ENCODE data around the gene LSM10.
A peak's percentile ranks its signal among the peaks of the same experiment; 100 is the strongest.

The LSM10 gene

DNA sequence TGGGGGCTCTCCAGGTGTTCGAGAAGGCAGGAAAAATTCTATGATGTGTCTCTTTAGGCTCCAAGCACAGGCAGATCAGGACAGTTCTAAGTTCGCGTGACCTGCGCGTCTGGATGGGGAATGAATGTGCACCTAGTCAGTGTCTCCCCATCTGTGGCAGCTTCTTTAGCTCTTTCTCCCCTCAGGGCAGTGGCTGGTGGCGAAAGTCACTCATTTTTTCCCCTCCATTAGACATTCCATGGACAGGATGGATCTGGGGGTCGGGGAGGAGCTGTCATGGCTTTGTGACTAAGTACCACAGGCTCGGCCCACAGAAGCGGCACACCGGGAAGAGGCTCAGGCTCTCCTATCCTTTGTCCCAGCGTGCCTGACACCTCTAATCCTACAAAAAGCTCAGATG, 43.2 kb downstream of the LSM10 start:
- DNase-seq (ENCODE audit: extremely low read depth in 1 of 2, low read depth in 1 of 2): no peak

DNA sequence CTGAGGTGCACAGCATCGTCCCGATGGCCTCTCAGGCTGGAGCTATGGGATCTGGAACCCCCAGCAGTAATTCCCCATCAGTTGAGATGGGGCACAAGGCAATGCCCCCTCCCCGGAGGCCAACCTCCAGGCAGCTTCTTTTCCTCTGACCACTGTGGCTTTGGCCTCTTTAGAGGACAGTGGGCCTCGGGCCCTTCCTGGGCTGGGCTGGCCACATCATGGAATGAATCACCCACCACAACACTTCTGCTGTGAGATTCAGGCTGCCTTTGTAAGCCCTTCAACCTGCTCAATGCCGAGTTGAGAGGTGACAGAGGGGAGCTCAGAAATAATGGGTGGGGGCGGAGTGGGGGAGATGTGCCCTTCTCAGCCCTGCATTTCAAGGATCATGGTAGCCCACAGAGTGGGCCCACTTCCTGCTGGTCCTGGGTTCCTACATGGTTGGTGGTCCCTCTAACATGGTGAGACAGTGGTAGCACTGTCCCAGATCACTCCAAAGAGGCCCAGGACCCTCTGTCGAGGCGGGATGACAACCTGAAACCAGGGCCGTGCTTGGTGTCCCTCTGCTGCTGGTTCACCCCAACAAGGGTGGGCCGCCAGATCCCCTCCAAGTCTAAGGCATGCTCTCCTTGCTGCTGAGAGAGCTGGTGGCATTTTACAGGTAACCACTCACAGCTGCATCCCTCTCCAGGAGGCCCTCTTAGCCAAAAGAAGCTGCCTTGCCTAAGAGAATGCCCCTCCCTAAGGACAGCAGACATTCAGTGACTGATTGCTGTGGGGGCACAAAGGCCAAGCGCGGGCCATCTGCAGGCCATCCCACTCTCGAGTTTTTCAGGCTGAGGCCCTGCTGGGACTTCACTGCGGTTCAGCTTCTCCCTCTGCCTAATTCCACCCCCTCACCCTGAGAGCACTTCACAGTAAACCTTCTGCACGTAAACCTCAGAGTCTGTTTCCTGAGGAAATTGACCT, 44.5 kb downstream of the LSM10 start:
- no peak for DNase-seq (ENCODE audit: extremely low read depth in 1 of 2, low read depth in 1 of 2)

DNA sequence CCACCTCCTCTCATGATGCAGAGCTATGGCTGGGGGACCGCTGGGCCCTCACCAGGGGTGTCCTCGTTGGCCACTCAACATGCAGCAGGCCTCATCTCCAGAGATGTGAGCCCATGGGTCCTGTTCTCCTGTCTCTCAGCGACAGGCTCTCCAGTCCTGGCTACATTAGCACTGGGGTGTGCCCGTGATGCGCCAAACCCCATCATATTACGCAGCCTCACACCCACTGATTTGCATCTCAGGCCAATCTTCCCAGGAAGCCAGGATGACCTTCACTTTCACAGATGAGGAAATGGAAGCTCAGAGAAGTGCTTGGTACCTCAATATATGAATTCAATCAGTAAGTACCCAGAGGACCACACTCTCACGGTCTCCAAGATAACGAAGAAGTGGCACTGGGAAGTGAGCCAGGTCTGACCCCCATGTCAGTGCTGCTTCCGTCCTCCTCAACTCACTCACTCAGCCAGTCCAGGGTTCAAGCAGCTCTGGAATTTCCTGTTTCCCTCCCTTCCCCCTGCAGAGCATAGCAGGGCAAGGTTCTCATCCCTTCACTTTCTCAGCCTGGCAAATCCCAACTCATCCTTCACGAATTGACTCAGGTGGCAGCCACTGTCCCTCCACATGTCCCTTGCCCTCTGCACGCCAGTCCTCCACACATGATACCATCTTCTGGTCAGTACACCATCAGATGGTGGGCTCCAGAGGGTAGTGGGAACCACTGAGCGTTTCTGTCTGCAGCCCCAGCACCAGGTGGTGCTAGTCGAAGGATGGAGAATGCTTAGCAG, 45.4 kb downstream of the LSM10 start:
- no peak for DNase-seq (ENCODE audit: extremely low read depth in 1 of 2, low read depth in 1 of 2)

DNA sequence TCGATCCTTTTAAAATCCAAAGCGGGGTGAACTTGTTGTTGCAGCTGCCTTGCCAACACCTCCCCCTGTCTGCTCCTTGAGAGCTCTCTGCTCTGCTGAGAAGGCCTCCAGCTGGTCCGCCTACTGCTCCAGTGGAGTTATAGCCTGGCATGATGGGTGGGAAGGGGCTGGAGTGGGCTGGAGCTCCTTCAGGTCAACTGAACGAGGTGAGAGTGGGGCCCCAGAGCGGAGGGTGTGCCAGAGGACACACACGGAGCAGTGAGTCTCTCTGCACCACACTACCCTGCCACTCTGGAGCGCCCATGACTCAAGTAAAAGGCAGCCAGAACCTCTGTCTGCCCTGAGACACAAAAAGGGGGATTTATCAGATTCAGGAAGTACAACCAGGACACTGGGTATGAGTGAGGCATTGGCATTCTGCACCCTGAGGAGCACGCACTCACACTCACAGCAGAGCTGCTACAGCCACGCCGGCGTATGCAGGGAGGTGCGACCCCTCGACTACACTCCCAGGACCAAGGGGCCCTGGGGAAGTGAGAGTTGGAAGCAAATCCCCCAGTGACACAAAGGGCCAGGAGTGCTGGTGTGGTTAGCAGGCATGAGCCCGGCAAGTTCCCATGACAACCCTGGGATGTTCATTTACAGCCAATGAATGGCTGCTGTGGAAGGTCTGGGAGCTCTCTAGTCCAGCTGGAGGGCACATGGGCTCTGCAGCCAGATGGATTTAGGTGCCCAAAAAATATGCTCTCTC, 46.3 kb downstream of the LSM10 start:
- no peak for DNase-seq (ENCODE audit: extremely low read depth in 1 of 2, low read depth in 1 of 2)

DNA sequence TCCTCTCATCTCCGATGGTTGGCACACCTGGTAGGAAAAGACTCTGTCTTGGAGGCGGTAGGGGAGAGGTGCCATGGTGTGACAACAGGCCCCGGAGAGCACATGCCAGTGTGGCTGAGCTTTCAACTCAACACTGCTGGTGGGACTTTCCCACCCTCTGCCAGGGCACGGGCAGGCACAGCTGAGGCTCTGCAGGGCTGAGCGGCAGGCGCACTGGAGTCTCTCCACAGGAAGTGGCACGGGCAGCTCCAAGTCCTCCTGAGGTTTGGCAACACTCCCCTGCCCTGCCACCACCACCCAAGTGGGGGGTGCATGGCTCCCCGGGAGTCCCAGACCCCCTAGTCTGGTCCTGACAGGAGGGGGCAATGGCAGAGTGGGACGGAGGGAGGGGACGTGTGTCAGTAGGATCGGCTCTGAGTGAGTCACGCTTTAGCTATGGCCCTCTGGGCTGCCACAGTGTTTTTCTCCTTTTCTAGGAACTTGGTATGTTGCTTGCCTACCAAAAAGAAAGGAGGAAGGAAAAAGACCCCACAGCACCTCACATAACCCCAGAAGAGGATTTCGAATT, 47.0 kb downstream of the LSM10 start:
- peak in 1 of 2 donors; percentile 17 for DNase-seq (ENCODE audit: extremely low read depth in 1 of 2, low read depth in 1 of 2)

- no peak for DNase-seq (ENCODE audit: extremely low read depth in 1 of 2, low read depth in 1 of 2)
These were observed 47.9 kb downstream of the LSM10 start for GRCh38 chr1:36349839-36350238.

DNA sequence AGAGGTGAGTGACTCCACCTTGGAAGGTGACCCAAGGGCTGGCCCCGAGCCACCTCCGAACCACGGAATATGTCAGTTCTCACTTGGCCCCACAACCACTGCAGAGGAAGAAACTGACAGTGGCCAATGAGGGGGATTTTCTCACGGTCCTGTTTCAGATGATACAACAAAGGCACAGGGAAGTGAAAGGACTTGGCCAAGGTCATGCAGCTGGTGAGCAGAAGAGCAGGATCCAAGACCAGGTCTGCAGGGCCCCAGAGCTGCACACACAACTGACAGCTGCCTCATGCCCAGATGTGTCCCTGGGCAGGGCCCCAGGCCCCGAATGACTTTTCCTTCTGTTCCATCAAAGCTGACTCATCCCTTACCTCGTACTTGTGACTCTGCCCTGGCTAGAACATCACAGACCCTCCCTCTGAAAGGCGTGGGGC, 48.5 kb downstream of the LSM10 start:
- DNase-seq (ENCODE audit: extremely low read depth in 1 of 2, low read depth in 1 of 2): no peak

- DNase-seq (ENCODE audit: extremely low read depth in 1 of 2, low read depth in 1 of 2): no peak
These were observed 50.9 kb downstream of the LSM10 start for GRCh38 chr1:36346741-36347370.

DNA sequence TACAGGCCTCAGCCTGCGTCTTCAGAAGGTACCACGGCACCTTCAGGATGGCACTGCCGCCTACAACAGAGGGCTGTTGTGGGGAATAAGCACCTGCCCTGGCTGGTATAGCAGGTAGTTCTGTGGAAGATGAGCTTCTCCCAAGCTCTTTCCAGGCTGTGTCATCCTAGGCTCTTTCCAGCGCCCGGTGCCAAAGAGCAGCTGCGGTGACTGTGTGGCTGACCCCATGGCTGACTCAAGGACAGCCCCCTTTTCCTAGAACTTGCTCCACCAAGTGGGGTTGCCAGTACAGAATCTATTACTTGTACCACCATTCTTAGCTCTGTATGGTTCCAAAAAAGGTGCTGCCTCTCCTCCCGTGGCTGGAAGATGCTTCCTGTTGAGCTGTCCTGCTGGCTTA, 52.4 kb downstream of the LSM10 start:
- DNase-seq (ENCODE audit: extremely low read depth in 1 of 2, low read depth in 1 of 2): no peak

DNA sequence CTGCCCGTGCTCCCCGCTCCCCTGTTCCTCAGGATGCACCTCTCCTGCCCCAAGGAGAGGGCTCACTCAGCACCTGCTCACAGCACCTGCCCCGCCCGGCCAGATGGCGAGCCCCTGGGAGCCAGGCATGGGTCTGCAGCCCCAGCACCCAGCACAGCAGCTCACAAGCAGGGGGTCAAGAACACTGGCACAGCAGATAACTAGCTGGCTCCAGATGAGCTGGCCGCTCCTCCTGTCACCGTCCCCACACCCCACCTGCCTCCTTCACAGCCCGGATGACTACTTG, 53.4 kb downstream of the LSM10 start:
- DNase-seq (ENCODE audit: extremely low read depth in 1 of 2, low read depth in 1 of 2): no peak

DNA sequence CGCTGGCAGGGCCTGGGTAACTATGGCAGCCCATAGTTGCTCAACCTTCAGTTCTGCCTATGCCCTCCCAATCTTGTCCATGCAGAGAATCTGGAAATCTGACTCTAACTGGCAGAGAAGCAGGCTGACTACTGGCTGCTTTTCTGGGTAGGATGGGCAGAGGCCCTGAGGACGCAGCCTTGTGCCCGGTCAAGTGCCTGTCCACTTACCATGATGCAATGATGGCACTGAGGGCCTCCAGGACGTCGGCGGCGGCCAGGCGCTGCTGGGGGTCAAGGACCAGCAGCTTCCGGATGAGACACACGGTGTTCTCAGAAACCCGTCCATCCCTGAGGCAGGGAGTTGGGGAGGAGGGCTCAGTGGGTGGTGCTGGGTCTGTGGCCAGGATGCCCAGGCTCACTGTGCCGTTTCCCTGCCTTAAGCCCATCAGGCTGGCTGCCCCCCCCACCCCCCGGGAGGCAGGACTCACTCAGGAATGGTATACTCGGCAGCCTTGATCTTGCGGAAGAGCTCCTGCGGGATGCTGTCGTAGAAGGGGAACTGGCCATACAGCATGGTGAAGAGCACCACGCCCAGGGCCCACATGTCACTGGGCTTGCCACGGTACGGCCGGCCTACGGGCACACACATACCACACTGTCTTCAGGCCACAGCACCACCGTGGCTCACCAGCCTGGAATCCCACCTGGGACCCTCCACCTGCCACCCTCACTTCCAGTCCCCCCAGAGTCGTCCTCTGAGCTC, 53.9 kb downstream of the LSM10 start:
- DNase-seq (ENCODE audit: extremely low read depth in 1 of 2, low read depth in 1 of 2): no peak

All from activated CD8-positive, alpha-beta memory T cell treated with anti-CD3 and anti-CD28 coated beads for 1 hour (primary cell).